Measurements from ENCODE around the gene ATOH8.

ATOH8 gene

DNA sequence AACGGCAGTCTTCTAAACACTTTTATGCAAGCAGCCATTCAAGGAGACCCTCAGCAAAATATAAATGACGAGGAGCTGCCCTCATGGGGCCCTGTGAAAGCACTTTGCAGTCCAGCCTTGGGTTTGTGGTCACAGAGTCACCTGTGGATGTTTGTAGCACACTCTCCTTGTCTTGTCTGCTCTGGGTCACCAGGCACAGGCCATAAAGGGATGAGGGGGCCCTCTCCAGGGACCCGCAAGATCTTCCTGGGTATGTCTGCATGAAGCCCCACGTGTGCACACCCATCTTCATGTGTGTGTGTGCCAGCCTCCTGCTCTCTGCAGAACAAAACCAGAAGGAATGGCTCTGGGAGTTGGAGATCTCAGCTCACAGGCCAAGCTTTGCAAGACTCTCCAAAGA, 36.2 kb downstream of the ATOH8 start:
- no peak for DNase-seq

DNA sequence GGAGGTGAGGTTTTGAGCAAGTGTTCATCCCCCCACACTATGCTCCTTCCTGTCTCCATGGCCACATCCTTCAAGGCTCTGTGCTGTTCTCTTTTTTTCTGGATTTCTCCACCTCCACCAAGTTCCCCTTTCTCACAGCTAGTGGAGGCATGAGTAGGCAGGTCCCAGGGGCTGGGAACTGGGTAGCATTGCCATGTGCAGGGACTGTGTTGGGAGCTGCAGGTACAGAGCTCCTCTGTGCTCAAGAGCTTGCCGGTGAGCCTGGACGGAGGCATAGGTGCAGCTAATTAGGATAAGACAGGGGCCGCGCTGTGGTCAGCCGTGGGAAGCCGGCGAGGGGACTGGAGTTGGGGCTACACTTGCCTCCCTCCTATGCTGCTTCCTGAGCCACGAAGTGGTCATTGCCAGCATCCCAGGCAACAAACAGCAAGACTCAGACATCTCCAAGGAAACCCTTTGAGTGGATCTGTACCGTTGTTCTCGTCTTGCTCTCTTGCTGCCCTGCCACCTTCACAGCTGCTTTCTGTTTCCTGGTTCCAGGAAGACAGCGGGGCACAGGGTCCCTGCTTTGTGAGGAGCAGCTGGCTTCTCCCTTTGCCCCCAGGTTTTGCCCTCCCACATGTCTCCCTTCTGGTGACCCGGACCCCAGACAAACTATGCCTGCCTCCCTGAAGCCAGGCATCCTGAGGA, 36.9 kb downstream of the ATOH8 start:
- DNase-seq = no peak

DNA sequence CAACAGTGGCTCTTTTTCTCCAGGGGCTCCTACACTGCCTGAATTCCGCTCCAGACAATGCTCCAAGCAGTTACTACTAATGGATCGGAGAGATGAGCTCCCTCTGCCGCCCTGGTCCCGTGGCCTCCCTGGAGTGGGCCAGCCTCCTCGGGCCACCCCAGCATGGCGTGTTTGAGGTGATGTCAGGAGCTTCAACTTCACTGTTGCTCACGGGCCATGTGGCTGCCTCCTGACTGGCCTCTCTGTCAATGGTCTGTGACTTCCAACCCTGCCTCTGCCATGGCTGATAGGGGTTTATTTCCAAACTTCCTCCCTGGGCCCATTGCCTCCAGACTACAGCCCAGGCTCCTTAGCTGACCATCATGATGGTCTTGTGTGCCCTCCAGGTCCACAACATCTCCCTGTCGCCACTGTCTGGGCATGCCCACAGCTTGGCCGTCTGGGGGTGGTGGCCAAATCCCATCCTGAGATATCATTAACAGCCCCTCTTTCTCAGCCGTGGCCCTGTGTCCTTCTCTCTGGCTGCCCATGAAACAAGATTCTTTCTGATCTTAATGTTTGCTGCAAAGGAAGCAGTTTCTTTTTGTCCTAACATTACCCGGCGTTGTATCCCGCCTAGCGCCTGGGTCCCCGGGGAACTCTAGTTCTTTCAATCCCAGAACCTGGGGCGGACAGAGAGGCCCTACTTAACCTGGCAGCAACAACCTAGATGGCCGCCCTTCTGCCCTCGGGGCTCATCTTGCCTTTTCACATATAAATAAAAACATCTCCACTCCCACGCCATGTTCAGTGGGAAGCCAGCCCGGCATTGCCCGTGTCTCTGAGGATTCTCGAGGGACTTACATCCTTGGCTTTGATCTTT, 38.1 kb downstream of the ATOH8 start:
- DNase-seq = no peak

DNA sequence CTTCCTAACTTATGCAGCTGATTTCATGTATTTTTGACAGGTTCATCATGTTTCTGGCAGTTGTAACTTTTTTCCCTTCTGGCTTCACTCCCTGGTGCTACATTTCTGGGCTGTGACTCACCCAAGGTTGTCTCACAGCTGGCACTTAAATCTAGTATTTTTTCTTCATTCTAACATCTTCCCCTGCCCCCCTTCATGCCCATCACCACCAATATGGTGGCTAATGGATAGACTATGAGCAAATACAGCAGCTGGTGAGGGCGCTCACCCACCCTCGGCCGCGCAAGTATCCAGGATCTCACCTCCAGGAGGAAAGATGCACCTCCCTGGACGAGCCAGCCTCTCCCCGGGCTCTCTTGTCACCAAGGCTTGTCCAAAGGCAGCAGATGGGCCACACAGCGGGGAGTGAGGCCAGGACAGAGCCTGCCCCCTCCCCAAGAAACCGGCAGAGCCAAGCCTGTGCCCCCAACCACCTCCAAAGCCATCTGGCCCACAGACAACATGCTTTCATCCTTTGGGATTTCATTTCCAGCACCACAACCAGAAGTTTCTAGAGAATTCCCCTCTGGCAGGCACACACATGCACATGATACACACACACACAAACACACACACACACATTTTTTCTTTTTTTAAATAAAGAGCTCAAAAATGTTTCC, 39.1 kb downstream of the ATOH8 start:
- DNase-seq = no peak

DNA sequence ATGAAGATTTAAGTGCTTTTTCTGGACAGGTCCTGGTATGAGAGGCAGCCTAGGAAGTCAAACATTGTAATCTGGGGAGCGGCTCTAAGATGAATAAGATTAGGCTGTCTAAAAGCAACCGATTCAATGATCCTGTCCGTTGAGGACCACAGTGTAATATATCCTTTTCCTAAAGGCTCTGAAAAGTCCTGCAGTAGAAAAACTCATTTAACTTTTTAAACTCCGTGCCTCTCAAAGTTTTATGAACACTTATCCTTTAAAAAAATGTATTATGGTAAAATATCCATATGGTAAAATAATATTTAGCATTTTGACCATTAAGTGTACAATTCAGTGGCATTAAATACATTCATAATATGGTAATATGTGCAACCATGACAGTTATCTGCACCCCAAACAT, 39.8 kb downstream of the ATOH8 start:
- no peak for DNase-seq

DNA sequence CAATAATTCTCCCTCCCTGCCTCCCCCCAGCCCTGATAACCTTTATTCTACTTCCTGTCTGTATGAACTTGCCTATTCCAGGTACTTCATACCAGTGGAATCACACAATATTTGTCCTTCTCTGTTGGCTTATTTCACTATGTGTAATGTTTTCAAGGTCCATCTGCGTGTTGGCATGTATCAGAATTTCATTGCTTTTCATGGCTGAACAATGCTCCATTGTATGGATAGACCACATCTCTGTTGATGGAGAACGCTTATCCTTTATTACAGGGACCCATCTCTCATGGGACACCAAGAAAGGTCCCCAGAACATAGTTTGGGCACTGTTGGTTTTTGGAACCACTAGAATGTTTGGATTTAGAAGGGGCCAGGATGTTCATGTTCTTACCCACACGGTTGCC, 40.2 kb downstream of the ATOH8 start:
- DNase-seq = no peak

DNA sequence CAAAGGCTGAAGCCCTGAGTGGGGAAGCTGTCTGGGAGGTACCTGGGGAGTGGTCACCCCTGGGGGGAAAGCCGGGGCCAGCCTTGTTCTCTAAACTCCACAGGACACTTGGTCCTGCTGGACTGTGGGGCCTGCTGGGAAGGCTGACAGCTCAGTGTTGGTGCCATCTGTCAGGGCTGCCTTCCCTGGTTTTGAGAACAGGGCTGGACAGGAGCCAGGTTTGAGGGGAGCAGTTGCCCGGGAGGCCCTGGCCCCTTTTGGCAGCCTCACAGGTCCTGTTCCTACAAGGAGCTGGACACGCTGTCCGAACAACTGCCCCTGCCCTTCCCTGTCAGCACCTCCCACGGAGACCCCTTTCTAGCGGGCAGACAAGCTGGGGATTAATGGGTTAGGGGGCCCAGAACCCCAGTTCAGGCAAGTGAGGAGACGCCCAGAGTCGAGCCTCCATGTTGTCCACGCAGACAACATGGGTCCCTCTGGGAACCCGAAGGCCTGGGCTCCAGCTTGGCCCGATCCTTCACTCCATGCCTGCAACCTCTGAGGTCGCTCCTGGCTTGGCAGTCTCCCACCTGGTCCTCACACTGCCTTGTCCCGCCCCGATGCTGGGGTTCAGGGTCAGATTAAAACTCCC, 40.8 kb downstream of the ATOH8 start:
- no peak for DNase-seq

DNA sequence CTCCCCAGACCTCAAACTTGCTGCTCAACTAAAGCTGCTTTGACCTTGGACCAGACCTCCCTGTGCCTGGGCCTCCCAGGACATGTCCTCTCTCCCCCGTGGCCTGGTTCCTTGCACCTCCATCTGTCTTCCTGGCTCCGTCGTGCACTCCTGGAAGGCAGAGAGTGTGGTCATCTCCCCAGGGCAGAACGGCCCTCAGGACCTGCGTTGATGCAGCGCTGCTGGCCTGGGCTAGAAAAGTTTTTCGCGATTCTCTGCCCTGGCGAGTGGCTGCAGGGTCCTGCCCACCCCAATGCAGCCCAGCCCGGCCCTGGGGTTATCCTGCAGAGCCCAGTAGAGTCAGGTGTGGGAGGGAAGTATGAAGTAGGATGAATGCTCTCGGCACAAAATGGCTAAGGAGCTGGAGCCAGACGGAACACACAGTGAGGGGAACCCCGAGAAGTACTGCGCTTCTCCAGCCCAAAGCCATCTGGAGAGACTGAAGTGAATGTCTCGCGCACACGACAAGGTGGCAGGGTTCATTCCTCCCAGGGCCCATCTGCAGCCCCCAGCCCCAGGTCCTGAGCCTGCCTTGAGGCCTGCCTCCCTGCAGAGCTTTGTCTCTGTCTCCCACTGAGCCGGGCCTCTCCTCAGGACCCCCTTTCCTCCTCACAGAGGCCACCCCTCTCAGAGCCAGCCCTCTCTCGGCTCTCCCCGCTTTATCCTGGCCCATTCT, 41.7 kb downstream of the ATOH8 start:
- no peak for DNase-seq

DNA sequence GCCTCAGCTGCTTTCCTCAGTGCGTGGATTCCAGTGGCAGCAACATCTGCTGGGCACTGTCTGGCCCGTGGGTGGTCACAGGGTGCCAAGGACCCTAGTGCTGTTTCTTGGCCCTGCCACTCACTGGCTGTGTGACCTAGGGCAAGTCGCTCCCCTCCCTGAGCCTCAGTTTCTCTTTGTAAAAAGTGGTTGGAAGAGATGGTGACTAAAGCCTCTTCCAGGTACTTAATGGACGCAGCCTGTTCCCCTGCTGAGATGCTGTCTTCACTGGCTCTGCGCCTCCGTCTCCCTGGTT, 42.2 kb downstream of the ATOH8 start:
- DNase-seq = no peak

DNA sequence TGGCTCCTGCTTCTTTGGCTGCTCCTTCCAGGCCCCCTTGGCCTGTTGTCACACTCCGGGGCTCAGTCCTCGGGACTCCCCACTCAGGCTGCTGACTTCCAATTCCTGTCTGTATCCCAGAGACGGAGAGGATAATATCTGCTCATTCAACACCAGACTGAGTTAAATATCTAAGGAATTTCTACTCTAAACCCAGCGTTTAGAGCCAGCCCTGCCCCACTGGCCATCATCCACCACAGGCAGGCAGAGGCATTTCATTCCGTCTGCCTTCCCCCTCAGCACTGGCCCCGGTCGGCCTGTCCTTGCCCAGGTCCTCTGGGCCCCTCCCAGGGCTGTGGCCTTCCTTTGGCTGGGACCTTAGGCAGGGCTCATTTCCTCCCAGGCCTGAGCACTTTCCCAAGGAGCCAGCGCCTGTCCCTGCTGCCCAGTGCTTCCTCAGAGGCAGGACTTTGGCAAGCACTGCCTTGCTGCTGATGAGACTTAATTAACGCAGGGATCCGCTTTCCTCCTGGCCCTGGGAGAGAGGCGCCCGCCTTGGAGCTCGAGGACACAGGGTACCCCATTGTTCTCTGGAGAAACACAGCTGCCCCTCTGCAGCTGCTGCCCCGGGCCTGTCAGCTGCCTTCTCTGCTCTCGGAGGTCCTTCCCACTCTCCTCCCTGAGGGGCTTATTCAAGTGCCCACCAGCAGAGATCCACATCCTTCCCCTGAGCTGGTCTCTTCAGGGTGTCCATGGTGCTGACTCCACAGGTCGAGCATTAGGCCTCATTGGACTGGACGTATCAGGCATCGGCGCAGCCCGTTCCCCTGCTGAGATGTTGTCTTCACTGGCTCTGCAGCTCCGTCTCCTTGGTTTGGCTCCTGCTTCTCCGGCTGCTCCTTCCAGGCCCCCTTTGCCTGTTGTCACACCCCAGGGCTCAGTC, 42.8 kb downstream of the ATOH8 start:
- no peak for DNase-seq

DNA sequence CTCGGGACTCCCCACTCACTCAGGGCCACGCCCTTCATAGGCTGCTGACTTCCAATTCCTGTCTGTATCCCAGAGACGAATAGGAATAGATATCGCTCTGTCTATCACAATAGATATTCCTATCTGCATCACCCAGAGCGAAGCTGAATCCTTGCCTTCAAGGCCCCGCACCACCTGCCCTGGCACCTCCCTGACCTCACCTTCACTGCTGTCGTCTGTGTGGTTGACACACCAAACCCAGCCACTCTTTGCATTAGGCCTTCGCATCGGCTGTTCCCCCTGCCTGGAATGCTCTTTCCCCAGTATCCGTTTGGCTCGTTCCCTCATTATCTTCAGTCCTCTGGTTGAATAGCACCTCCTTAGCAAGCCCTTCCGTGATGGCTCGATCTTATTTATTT, 43.5 kb downstream of the ATOH8 start:
- DNase-seq = no peak

DNA sequence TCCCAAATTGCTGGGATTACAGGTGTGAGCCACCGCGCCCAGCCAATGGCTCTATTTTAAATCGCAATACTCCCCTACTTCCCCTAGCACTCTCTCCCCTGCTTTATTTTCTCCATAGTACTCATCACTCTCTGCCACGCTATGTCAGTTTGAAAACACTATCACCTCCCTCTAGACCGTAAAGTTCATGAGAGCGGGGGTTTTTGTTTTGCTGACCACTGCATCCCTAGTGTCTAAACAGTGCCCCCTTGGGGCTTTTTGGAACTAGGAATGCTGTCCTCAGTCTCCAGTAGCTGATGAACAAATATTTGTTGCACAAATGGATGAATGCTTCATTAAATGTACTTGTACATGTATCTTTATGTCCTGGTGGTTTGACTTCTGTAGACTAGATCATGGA, 44.1 kb downstream of the ATOH8 start:
- no peak for DNase-seq

DNA sequence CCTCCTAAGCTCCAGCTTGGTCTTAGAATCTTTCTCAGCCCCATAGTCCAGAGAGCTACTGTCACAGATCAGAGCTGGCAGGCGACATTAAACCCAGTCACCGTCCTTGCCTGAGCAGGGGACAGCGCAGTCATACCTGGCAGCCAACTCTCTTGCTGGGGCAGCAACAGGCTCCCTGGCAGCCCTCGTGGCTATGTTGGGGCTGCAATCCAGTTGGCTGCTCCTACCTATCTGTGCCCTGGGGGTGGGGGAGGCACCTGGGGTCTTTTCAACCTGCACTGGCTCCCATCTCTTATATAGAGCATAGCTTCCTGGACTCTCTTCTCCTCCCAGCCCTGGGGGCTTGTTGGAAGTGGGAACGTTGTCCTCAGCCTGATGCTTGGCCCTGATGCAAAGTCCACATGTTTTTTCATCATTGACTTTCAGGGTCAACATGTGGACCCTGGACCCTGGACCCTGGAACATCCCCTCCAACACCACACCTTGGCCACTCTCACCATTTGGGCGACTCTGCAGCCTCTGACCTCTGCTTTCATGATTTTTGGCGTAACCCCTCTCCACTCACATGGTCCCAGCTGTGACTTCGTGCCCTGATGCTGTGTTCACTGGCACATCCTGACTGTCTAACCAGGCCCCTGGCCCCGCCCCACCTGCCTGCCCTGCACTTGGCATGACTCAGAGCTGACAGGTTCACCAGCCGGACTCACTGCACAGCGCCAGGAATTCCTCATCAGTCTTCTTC, 45.6 kb downstream of the ATOH8 start:
- DNase-seq = no peak

DNA sequence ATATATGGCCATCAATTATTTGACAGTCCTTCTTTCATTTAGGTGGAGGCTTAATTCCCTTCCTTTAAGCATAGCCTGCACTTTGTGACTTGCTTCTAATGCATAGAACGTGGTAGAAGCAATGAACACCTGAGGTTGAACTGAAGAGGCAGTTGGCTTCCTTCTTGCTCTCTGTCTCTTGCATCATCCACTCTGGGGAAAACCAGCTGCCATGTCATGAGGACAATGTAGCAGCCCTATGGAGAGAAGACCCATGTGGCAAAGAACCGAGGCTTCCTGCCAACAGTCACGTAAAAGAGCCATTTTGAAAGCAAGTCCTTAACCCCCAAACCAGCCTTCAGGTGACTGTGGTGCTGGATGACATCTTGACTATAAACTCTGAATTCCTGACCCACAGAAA, 46.8 kb downstream of the ATOH8 start:
- DNase-seq = no peak

DNA sequence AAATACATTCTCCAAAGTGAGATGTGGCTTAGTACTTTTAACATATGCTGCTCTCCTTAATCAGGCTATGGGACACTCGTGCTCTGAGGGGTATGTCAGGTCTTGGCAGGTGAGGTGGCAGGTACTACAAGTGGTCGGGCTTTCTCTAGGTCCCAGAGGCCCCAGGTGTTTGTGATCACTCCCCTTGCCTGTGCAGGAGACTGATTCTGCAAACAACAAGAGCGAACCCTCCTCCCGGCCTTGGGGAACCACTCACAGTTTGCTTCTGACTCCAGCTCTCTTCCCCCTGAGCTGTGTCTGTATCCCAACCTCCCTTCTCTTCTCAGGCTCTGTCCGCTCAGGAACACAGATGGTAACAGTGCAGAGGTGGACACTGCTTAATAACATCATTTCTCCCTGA, 48.1 kb downstream of the ATOH8 start:
- DNase-seq = no peak

DNA sequence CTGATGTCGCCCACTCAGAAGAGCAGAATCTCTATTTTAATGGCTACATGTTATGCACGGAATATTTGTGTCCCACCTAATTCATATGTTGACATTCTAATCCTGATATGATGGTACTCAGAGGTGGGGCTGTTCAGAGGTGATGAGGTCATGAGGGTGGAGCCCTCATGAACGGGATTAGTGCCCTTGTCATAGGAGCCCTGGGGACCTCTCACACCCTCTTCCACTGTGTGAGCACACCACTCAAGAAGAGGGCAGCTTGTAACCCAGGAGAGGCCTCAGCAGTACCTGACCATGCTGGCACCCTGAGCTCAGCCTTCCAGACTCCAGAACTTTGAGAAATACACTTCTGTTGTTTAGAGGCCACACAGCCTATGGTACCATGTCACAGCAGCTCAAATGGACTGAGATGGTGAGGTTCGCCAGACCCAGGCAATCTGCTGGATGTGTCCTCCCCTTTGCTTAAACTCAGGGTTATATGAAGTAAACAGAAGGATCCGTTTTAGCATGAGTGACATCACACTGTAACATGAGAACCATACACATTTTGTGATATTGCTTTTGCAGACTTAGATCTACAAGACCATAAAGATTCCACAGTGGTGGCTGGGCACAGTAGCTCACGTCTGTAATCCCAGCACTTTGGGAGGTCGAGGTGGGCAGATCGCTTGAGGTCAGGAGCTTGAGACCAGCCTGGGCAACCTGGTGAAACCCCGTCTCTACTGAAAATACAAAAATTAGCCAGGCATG, 48.7 kb downstream of the ATOH8 start:
- DNase-seq = no peak

DNA sequence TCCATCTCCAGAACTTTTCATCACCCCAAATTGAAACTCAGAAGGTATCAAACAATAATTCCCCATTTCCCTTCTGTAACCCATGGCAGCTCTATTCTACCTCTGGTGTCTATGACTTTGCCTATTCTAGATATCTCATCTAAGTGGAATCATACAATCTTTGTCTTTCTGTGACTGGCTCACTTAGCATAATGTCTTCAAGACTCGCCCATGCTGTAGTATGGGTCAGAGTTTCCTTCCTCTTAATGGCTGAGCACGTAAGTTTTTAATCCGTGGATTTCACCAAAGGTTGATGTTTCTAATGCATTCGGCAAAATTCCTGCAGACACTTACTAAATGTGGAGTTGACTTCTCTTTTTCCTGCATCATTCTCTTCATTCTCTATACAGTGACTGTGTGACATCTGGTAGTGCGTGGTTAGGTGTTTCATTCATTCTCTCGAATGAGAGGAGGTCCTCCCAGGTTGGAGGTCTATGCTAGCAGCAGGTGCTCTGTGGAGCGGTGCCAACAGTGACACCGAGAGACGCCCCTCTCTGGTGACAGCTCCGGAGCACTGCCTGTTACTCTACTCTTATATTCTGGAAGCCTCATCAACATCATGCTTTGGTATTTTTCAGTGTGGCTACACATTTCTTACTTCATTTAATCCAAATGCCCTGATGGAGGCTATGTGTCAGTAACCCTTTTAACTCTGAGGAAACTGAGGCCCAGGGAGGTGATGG, 50.1 kb downstream of the ATOH8 start:
- DNase-seq = no peak

DNA sequence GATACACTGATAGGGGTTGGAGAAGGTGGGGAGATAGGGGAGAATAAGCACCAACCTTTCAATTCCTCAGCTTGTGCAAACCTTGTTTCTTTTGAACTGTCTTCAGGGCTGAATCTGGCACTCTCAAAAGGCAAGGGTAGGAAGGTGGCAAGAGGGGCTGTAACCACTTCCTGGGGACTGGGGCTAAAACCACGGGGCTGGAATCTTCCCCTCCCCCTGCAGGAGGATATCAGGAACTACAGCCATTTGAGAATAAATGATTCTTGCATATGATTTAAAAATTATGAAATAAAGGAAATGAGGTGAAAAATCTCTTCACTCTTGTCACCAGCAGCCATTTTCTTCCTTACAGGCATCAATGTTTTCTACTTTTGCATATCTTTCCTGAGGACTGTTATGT, 50.8 kb downstream of the ATOH8 start:
- DNase-seq = peak; percentile 25

DNA sequence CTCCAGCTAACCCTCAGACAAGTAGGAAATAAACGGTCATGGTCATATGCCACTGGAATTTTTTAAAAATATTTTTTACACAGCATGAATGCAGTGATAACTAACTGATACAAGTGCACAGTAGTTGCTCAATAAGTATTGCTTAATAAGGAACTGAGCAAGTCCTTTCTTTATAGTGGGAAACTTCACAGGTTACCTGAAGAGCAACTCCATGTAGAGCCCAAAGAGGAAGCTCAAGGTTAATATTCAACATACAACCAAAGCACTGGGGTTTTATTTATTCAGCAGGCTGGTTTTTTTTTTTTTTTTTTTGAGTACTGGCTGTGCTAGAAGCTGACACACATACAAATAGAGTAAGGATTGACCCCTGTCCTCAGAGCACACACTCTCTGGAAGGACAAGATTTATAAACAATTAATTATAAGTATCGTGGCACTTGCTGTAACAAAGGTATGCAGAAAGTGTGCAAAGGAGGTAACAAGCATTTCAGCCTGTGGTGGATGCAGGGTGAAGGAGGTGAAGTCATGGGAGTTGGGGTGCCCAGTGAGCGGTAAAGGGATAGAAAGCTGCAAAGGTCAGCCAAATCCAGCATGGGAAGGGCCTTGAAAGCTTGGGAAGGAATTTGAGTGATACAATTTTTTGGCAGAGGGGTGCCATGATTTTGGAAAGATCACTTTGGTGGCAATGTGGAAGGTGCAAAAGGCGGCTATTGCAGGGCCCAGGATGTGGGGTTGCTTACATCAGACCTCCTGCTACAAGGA, 52.7 kb downstream of the ATOH8 start:
- no peak for DNase-seq
